Heart left ventricle (tissue), 16 donors: Measurements from ENCODE around the gene KATNBL1. TPM values are rescaled to one million over a fixed set of nuclear protein-coding genes. Genes with fewer than 3 reads are reported as not detected.
"Not testable (repeated sequence)": the region's sequence is repeated elsewhere in the genome, so short reads cannot be mapped to it uniquely, and the experiment has no call there.

Experiments
- ATAC-seq, 4 donors: fragments of 200-7000 bp; cut with Tn5 transposase; one replicate each; pipeline ENCODE4 v1.9.1; 2020 to 2022; ENCODE audit warnings: moderate library complexity in 4 of 4, mild to moderate bottlenecking in 3 of 4, moderate number of reproducible peaks in 1 of 4
- DNase-seq, 5 donors: peaks; one replicate each; pipeline ENCODE4 v3.0.0-alpha.2; 2020
- H3K27ac ChIP-seq, 12 donors: fragments of 200-600 bp; sonication (generic) in 4 of 12; one replicate each; pipeline versions ENCODE4 v1.5.0 to v1.8.0; 2016 to 2022; ENCODE audit warnings: mild to moderate bottlenecking in 2 of 12
- H3K27me3 ChIP-seq, 9 donors: fragments of 200-600 bp; sonication (generic) in 2 of 9; one replicate each; pipeline versions ENCODE4 v1.5.1 to v1.8.0; 2016 to 2022; ENCODE audit warnings: mild to moderate bottlenecking in 3 of 9
- H3K36me3 ChIP-seq, 9 donors: fragments of 200-600 bp; sonication (generic) in 2 of 9; one replicate each; pipeline versions ENCODE4 v1.5.0 to v1.8.0; 2018 to 2022; ENCODE audit warnings: mild to moderate bottlenecking in 2 of 9
- H3K4me1 ChIP-seq, 12 donors: fragments of 200-600 bp; sonication (generic) in 4 of 12; one replicate each; pipeline versions ENCODE4 v1.5.0 to v1.8.0; 2016 to 2022; ENCODE audit warnings: mild to moderate bottlenecking in 3 of 12
- H3K4me3 ChIP-seq, 12 donors: fragments of 200-600 bp; sonication (generic) in 4 of 12; one replicate each; pipeline versions ENCODE4 v1.5.0 to v1.8.0; 2017 to 2022; ENCODE audit warnings: mild to moderate bottlenecking in 9 of 12, moderate library complexity in 4 of 12
- H3K9me3 ChIP-seq, 12 donors: fragments of 200-600 bp; sonication (generic) in 4 of 12; one replicate each; pipeline versions ENCODE4 v1.5.0 to v1.8.0; 2016 to 2022; ENCODE audit warnings: mild to moderate bottlenecking in 1 of 12
- CTCF ChIP-seq, 12 donors: fragments of 200-600 bp; sonication (generic) in 4 of 12; IDR thresholded peaks; one replicate each; pipeline versions ENCODE4 v1.5.0 to v1.8.0; 2018 to 2022; ENCODE audit warnings: antibody characterized with exemption in 12 of 12, mild to moderate bottlenecking in 5 of 12
- POLR2A ChIP-seq, 2 donors: fragments of 450-650 bp; IDR thresholded peaks; one replicate each; pipeline ENCODE4 v1.6.1; 2017; ENCODE audit warnings: antibody characterized with exemption in 2 of 2, mild to moderate bottlenecking in 2 of 2, moderate library complexity in 2 of 2
- WGBS, 4 donors: extraction: QIAGEN DNeasy Blood & Tissue Kit in 2 of 4; methylation state at CpG; one replicate each; pipeline versions ENCODE4 v1.1.5 to v1.1.7; 2013 to 2018; 5-methylcytosine and 5-hydroxymethylcytosine counted together
- intact Hi-C, 10 donors: fragments of 100-400 bp; cut with DNase I; formaldehyde crosslinking; loops; one replicate each; pipeline versions ENCODE4 v1.11.1 to v1.14.2; 2022
- polyA plus RNA-seq, 2 donors: library from polyadenylated mRNA; stranded (reverse); fragments of 200-250 nt; gene quantifications; one replicate each; pipeline ENCODE4 v1.2.3, GENCODE V29; 2013
- total RNA-seq, 9 donors: library from RNA; depleted of rRNA in 2 of 9; stranded (reverse); fragments of >200 nt in 2 of 9; fragmentation: NEBNext Ultra II Directional in 3 of 9; extraction: Animal tissue kit (Norgen Biotek cat#: 25700) in 3 of 9; gene quantifications; one replicate each; pipeline versions ENCODE4 v1.1.0 to v1.2.4, GENCODE V29; 2016 to 2023
- donor health status: ischemic (EF 13 %, LVEDD 7.1; RV severe dilation, severe dysfunction).
- donor health status: healthy with polysubstance abuse.
- donor health status: DM: no; HTN: yes; CAD: no.
- donor health status: DM: no; HTN: no; CAD: no.
- donor health status: ischemic (EF 25% LVEDD 6.9; RV normal size, moderate dysfunction).
- donor health status: ischemic (EF 25% LVEDD 5.7; RV mildly dilated, moderate dysfunction).
- donor health status: healthy.
- donor health status: DM: yes; HTN: yes; CAD: no.
- donor health status: ischemic (EF 35%, LVEDD 5.7; RV mildly dilated, moderate dysfunction).
- donor health status: nonischemic (EF 11% LVEDD 7.7; RV severe dilation, severe dysfunction).
- donor health status: DM: yes; HTN: yes; CAD: no.
- donor health status: PGD.
- donor health status: ischemic (EF 29% LVEDD 5.4; RV normal size, mild dysfunction).
- donor health status: nonischemic (EF 23%, LVEDD 6.1; RV moderate dilation, normal function).

KATNBL1 gene
- total and polyA plus RNA-seq, 11 donors, result 10.1 to 21.7 (median 15.6) TPM

- DNase-seq, result no peak
- Histone ChIP-seq H3K4me3 (no peak overlapping the region), H3K27ac (no peak overlapping the region), H3K27me3 (no peaks in the 10 kb centered on the region), H3K9me3 (no peaks in the 10 kb centered on the region), H3K4me1 (no peaks in the 10 kb centered on the region), H3K36me3 (no peaks in the 10 kb centered on the region)
- no peak for ATAC-seq
- TF ChIP-seq POLR2A (IDR thresholded peaks at IDR 0.05) (no peak), CTCF (IDR thresholded peaks at IDR 0.05) (no peak)
- intact Hi-C loops, result no loop called here
Measured at GRCh38 chr15:34126522-34126921, 83.4 kb downstream of the KATNBL1 start.

- ATAC-seq, result no peak
- 72 to 86% (median 77%) methylated on average over 1 of the region's 1 CpG for WGBS, 4 donors
- no peak for TF ChIP-seq CTCF (IDR thresholded peaks at IDR 0.05)
- no peak for TF ChIP-seq POLR2A (IDR thresholded peaks at IDR 0.05)
Measured at GRCh38 chr15:34125945-34126344, 84.0 kb downstream of the KATNBL1 start.

GRCh38 chr15:34124651-34125050 lies 85.2 kb downstream of the KATNBL1 start:
- no peak for TF ChIP-seq CTCF (IDR thresholded peaks at IDR 0.05)
- no peak for TF ChIP-seq POLR2A (IDR thresholded peaks at IDR 0.05)
- DNase-seq, result no peak
- intact Hi-C loops, result no loop called here
- no peak overlapping the region for H3K27ac ChIP-seq
- ATAC-seq, result no peak
- no peaks in the 10 kb centered on the region for H3K4me1 ChIP-seq
- H3K27me3 ChIP-seq, result no peaks in the 10 kb centered on the region
- H3K9me3 ChIP-seq, result no peaks in the 10 kb centered on the region
- WGBS, 4 donors, result 71 to 76% (median 74%) methylated on average over 4 of the region's 4 CpGs
- H3K4me3 ChIP-seq, result no peak overlapping the region
- H3K36me3 ChIP-seq, result no peaks in the 10 kb centered on the region

More at GRCh38 chr15:34125945-34126344, 84.0 kb downstream of the KATNBL1 start:
- intact Hi-C loops, result no loop called here
- H3K9me3 ChIP-seq, result no peaks in the 10 kb centered on the region
- no peaks in the 10 kb centered on the region for H3K36me3 ChIP-seq
- no peaks in the 10 kb centered on the region for H3K27me3 ChIP-seq
- H3K4me1 ChIP-seq, result no peaks in the 10 kb centered on the region
- H3K27ac ChIP-seq, result no peak overlapping the region
- DNase-seq, result no peak
- H3K4me3 ChIP-seq, result no peak overlapping the region

- no peaks in the 10 kb centered on the region for H3K4me1 ChIP-seq
- intact Hi-C loops, result no loop called here
- 54 to 72% (median 62%) methylated on average over 6 of the region's 6 CpGs for WGBS, 4 donors
- no peak overlapping the region for H3K27ac ChIP-seq
- no peak for ATAC-seq
- no peak overlapping the region for H3K4me3 ChIP-seq
- TF ChIP-seq POLR2A (IDR thresholded peaks at IDR 0.05) (no peak), CTCF (IDR thresholded peaks at IDR 0.05) (no peak)
- DNase-seq, result no peak
- no peaks in the 10 kb centered on the region for H3K9me3 ChIP-seq
- H3K27me3 ChIP-seq, result no peaks in the 10 kb centered on the region
- H3K36me3 ChIP-seq, result no peaks in the 10 kb centered on the region
Measured at GRCh38 chr15:34122771-34123183, 87.1 kb downstream of the KATNBL1 start.

DNA sequence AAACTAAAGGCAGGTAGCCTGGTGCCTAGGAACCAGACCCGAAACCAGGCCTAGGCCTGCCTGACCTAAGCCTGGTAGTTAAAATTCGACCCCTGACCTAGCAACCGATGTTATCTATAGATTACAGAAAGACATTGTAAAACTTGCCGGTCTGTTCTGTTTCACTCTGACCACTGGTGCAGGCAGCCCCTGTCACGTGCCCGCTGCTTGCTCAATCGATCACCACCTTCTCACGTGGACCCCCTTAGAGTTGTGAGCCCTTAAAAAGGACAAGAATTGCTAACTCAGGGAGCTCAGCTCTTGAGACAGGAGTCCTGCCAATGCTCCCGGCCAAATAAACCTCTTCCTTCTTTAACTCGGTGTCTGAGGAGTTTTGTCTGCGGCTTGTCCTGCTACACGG lies 88.1 kb downstream of the KATNBL1 start:
- ATAC-seq, DNase-seq, intact Hi-C loops, H3K4me3 ChIP-seq, H3K27me3 ChIP-seq, H3K27ac ChIP-seq, H3K9me3 ChIP-seq, H3K36me3 ChIP-seq, H3K4me1 ChIP-seq: not testable (repeated sequence)
- WGBS, 4 donors, result 82 to 87% (median 84%) methylated on average over 12 of the region's 12 CpGs

GRCh38 chr15:34120420-34120819 lies 89.5 kb downstream of the KATNBL1 start:
- ATAC-seq, H3K27ac ChIP-seq, H3K4me3 ChIP-seq, H3K4me1 ChIP-seq, H3K36me3 ChIP-seq, intact Hi-C loops, H3K9me3 ChIP-seq, DNase-seq: not testable (repeated sequence)
- WGBS, 4 donors, result 66 to 82% (median 71%) methylated on average over 2 of the region's 2 CpGs
- H3K27me3 ChIP-seq, result peaks cover 0 to 16% (median 0%) of the 10 kb centered on the region in 9 donors
